Astrocyte (in vitro differentiated cells and primary cell): ENCODE measurements around the gene EIF3L. TPM values are rescaled to one million over a fixed set of nuclear protein-coding genes. Genes with fewer than 3 reads are reported as not detected.

Experiments
- DNase-seq: peaks from one replicate; pipeline ENCODE4 v3.0.0-alpha.2; 2010; ENCODE audit warnings: low read depth
- FAIRE-seq: peaks from 2 replicates; lab custom pipeline; 2011; peaks lifted over from hg19 to GRCh38; lab: Jason Lieb, UNC
- H2AFZ ChIP-seq: 2 replicates; pipeline ENCODE4 v1.6.0; 2012; ENCODE audit warnings: low read depth, low read length, inconsistent platforms
- H3K27ac ChIP-seq: 2 replicates; pipeline ENCODE4 v1.5.1; 2011; ENCODE audit warnings: low read depth, low read length, inconsistent platforms
- H3K27me3 ChIP-seq: 2 replicates; pipeline ENCODE4 v1.6.0; 2011; ENCODE audit warnings: low read length, inconsistent platforms; ENCODE audit not compliant: insufficient read depth
- H3K36me3 ChIP-seq: 2 replicates; pipeline ENCODE4 v1.5.1; 2011; ENCODE audit warnings: low read length, inconsistent platforms; ENCODE audit not compliant: insufficient read depth
- H3K4me1 ChIP-seq: 2 replicates; pipeline ENCODE4 v1.5.1; 2011; ENCODE audit warnings: low read length, inconsistent platforms; ENCODE audit not compliant: insufficient read depth
- H3K4me2 ChIP-seq: 2 replicates; pipeline ENCODE4 v1.6.0; 2012; ENCODE audit warnings: low read length, inconsistent platforms
- H3K4me3 ChIP-seq: 2 replicates; pipeline ENCODE4 v1.5.1; 2011; ENCODE audit warnings: low read depth, mild to moderate bottlenecking, low read length, inconsistent platforms; ENCODE audit not compliant: insufficient read depth
- H3K79me2 ChIP-seq: 2 replicates; pipeline ENCODE4 v1.6.0; 2012; ENCODE audit warnings: mild to moderate bottlenecking, low read length, inconsistent platforms; ENCODE audit not compliant: insufficient read depth
- H3K9ac ChIP-seq: 2 replicates; pipeline ENCODE4 v1.6.0; 2012; ENCODE audit warnings: mild to moderate bottlenecking, low read length, inconsistent platforms
- H3K9me3 ChIP-seq: 2 replicates; pipeline ENCODE4 v1.5.1; 2012; ENCODE audit warnings: low read depth, mild to moderate bottlenecking, low read length, inconsistent platforms; ENCODE audit not compliant: insufficient read depth
- H4K20me1 ChIP-seq: 2 replicates; pipeline ENCODE4 v1.6.0; 2012; ENCODE audit warnings: low read length, inconsistent platforms; ENCODE audit not compliant: insufficient read depth
- H3K27ac Mint-ChIP-seq: one replicate; pipeline ENCODE4 v1.8.0; 2021; ENCODE audit warnings: mild to moderate bottlenecking, mixed read lengths; ENCODE audit not compliant: unreplicated experiment
- H3K27me3 Mint-ChIP-seq: one replicate; pipeline ENCODE4 v1.8.0; 2021; ENCODE audit warnings: low read depth, mixed read lengths; ENCODE audit not compliant: unreplicated experiment
- H3K36me3 Mint-ChIP-seq: one replicate; pipeline ENCODE4 v1.8.0; 2021; ENCODE audit warnings: low read depth, mixed read lengths; ENCODE audit not compliant: unreplicated experiment
- H3K4me1 Mint-ChIP-seq: one replicate; pipeline ENCODE4 v1.8.0; 2021; ENCODE audit warnings: low read depth, mixed read lengths; ENCODE audit not compliant: unreplicated experiment
- H3K4me3 Mint-ChIP-seq: one replicate; pipeline ENCODE4 v1.8.0; 2021; ENCODE audit warnings: mild to moderate bottlenecking, moderate library complexity, mixed read lengths; ENCODE audit not compliant: unreplicated experiment
- H3K9me3 Mint-ChIP-seq: one replicate; pipeline ENCODE4 v1.8.0; 2021; ENCODE audit warnings: mild to moderate bottlenecking, mixed read lengths; ENCODE audit not compliant: unreplicated experiment
- EZH2 ChIP-seq: IDR thresholded peaks from 2 replicates; pipeline ENCODE4 v1.6.1; 2012; ENCODE audit warnings: mild to moderate bottlenecking, low read length, inconsistent platforms; ENCODE audit not compliant: insufficient read depth
- total RNA-seq: library from RNA; stranded (reverse); gene quantifications from 2 replicates; pipeline ENCODE4 v1.2.1, GENCODE V29; 2021
- TF ChIP-seq, protein P1 (sequence below): IDR thresholded peaks from 2 replicates; pipeline ENCODE4 v1.5.1; 2011; ENCODE audit warnings: low read depth, mild to moderate bottlenecking, inconsistent platforms, low read length, moderate library complexity; ENCODE audit not compliant: insufficient read depth

The EIF3L gene
- total RNA-seq, 1 donor from 2014 or later = 323 TPM

DNA sequence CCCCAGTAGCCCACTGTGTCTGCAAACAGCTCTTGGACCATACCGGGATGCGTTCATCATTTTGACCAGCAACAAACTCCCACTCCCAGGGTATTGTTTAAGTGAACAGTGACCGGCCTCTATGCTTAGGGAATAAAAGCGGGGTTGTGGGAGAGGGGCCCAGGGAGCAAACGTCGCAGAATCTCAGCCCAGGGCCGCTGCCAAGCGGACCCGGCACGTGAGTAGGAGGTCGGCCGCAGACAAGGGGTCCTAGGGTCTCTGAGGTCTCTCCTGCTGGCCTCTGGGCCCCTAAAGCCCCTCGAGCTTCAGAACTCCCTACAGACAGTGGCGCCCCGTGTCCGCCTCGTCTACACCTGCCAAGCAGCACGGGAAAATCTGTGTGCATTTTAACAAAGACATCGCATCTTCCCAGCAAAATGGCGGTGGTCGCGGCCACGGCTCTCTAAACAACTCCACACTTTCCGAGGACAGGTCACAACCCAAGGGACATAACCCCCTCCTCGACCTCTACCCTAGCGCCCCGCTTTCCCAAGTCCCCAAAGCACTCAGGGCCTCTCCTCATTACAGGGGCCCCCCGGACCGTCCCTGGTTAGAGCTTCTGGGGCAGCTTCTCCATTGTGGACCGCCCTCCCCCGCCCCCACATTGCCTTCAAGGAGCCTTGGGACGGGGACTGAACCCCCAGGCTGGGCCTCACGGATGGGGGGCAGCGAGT, 45.4 kb upstream of the EIF3L start:
- no peaks in the 10 kb centered on the region for H3K36me3 ChIP-seq
- H3K9me3 ChIP-seq = no peaks in the 10 kb centered on the region
- Mint-ChIP-seq H3K36me3 (peaks cover 1% of the 10 kb centered on the region), H3K27ac (peak overlapping the region; percentile 80), H3K27me3 (peaks cover 26% of the 10 kb centered on the region), H3K9me3 (no peaks in the 10 kb centered on the region), H3K4me3 (peak overlapping the region; percentile 84), H3K4me1 (peaks cover 6% of the 10 kb centered on the region)
- no peak overlapping the region for H3K4me3 ChIP-seq
- H3K27me3 ChIP-seq = no peaks in the 10 kb centered on the region
- no peak overlapping the region for H3K27ac ChIP-seq
- peak overlapping the region; percentile 52 for H2AFZ ChIP-seq
- FAIRE-seq = no peak
- peaks cover 44% of the 10 kb centered on the region for H3K4me1 ChIP-seq
- H3K79me2 ChIP-seq = peaks cover 5% of the 10 kb centered on the region
- no peak for DNase-seq
- peaks cover 4% of the 10 kb centered on the region for H4K20me1 ChIP-seq
- peak overlapping the region; percentile 97 for H3K4me2 ChIP-seq
- TF ChIP-seq EZH2 = no peak
- TF ChIP-seq, protein P1, sequence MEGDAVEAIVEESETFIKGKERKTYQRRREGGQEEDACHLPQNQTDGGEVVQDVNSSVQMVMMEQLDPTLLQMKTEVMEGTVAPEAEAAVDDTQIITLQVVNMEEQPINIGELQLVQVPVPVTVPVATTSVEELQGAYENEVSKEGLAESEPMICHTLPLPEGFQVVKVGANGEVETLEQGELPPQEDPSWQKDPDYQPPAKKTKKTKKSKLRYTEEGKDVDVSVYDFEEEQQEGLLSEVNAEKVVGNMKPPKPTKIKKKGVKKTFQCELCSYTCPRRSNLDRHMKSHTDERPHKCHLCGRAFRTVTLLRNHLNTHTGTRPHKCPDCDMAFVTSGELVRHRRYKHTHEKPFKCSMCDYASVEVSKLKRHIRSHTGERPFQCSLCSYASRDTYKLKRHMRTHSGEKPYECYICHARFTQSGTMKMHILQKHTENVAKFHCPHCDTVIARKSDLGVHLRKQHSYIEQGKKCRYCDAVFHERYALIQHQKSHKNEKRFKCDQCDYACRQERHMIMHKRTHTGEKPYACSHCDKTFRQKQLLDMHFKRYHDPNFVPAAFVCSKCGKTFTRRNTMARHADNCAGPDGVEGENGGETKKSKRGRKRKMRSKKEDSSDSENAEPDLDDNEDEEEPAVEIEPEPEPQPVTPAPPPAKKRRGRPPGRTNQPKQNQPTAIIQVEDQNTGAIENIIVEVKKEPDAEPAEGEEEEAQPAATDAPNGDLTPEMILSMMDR = no peak
- peak overlapping the region; percentile 87 for H3K9ac ChIP-seq

DNA sequence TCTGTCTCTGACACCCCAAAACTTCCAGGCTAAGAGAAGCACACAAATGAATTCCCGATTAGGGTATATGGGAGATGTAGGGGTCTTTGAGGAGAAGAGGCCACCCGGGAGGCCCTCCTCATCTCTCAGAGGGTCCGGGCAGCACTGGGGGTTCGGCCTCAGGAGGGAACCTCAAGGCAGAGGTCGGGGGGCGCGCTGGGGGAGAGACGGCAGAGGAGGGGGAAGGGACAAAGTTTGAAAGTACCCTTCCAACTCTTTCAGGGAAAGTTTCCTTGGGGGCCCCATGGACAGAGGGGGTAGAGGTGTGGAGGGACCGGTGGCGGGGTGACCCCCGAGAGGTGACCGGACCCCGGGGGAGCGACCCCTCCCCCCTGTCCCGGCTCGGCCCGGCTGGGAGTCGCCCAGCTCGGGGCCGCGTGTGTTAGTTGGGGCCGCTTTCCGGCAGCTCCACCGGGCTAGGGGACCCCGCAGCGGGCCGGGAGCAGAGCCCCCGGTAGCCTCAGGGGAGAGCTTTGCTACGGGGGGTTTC, 44.8 kb upstream of the EIF3L start:
- Mint-ChIP-seq H3K9me3 (no peaks in the 10 kb centered on the region), H3K4me3 (no peak overlapping the region), H3K27ac (no peak overlapping the region), H3K36me3 (peaks cover 1% of the 10 kb centered on the region), H3K27me3 (peaks cover 20% of the 10 kb centered on the region), H3K4me1 (peaks cover 6% of the 10 kb centered on the region)
- H3K4me1 ChIP-seq = peaks cover 44% of the 10 kb centered on the region
- peaks cover 11% of the 10 kb centered on the region for H3K79me2 ChIP-seq
- no peak for TF ChIP-seq EZH2
- TF ChIP-seq, protein P1 = no peak
- H3K27ac ChIP-seq = peak overlapping the region; percentile 62
- H4K20me1 ChIP-seq = peaks cover 10% of the 10 kb centered on the region
- FAIRE-seq = no peak
- no peaks in the 10 kb centered on the region for H3K9me3 ChIP-seq
- no peaks in the 10 kb centered on the region for H3K36me3 ChIP-seq
- peak overlapping the region; percentile 87 for H3K9ac ChIP-seq
- peak overlapping the region; percentile 55 for H3K4me3 ChIP-seq
- H2AFZ ChIP-seq = peak overlapping the region; percentile 89
- H3K4me2 ChIP-seq = peak overlapping the region; percentile 92
- no peaks in the 10 kb centered on the region for H3K27me3 ChIP-seq
- DNase-seq = no peak
